GM23338 (cell line): ENCODE results near the gene CSRNP3.

ENCODE experiments used
- EZH2phosphoT487 ChIP-seq: fragments of 200-600 bp; sonication (generic); IDR thresholded peaks from one replicate; pipeline ENCODE4 v1.8.1; 2018; ENCODE audit warnings: antibody characterized with exemption; ENCODE audit not compliant: unreplicated experiment
- ZNF114 ChIP-seq: fragments of 250-450 bp; sonication (Bioruptor Pico); IDR thresholded peaks from 2 replicates; pipeline ENCODE4 v1.5.0; 2020; ENCODE audit warnings: mild to moderate bottlenecking, moderate library complexity
- TF ChIP-seq, protein P1 (sequence below), 2 experiments: fragments of 200-600 bp in 1 of 2; sonication (generic) in 1 of 2; conservative IDR thresholded peaks; 2 replicates each; pipeline versions ENCODE4 v1.5.1 to v1.6.1; 2016 to 2017; ENCODE audit warnings: antibody characterized with exemption in 2 of 2, low read depth in 2 of 2, mild to moderate bottlenecking in 2 of 2, moderate library complexity in 1 of 2

- TF ChIP-seq, protein P1, sequence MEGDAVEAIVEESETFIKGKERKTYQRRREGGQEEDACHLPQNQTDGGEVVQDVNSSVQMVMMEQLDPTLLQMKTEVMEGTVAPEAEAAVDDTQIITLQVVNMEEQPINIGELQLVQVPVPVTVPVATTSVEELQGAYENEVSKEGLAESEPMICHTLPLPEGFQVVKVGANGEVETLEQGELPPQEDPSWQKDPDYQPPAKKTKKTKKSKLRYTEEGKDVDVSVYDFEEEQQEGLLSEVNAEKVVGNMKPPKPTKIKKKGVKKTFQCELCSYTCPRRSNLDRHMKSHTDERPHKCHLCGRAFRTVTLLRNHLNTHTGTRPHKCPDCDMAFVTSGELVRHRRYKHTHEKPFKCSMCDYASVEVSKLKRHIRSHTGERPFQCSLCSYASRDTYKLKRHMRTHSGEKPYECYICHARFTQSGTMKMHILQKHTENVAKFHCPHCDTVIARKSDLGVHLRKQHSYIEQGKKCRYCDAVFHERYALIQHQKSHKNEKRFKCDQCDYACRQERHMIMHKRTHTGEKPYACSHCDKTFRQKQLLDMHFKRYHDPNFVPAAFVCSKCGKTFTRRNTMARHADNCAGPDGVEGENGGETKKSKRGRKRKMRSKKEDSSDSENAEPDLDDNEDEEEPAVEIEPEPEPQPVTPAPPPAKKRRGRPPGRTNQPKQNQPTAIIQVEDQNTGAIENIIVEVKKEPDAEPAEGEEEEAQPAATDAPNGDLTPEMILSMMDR (conservative IDR thresholded peaks at IDR 0.05; ENCODE audit: low read depth in 2 of 2), result no peak
- no peak for TF ChIP-seq EZH2phosphoT487
- TF ChIP-seq ZNF114 (CRISPR knock-in tag), result no peak
Measured at GRCh38 chr2:165479856-165480255, 10.4 kb downstream of the CSRNP3 start.
